Measurements from ENCODE around the gene KLHL2. TPM values are rescaled to one million over a fixed set of nuclear protein-coding genes. Genes with fewer than 3 reads are reported as not detected.

The KLHL2 gene
- total and polyA plus RNA-seq, 2 of the 13 experiments (the other 11 are each of a cell fraction or from before 2014, with no cell fraction given): 9.2 to 17.6 TPM

DNA sequence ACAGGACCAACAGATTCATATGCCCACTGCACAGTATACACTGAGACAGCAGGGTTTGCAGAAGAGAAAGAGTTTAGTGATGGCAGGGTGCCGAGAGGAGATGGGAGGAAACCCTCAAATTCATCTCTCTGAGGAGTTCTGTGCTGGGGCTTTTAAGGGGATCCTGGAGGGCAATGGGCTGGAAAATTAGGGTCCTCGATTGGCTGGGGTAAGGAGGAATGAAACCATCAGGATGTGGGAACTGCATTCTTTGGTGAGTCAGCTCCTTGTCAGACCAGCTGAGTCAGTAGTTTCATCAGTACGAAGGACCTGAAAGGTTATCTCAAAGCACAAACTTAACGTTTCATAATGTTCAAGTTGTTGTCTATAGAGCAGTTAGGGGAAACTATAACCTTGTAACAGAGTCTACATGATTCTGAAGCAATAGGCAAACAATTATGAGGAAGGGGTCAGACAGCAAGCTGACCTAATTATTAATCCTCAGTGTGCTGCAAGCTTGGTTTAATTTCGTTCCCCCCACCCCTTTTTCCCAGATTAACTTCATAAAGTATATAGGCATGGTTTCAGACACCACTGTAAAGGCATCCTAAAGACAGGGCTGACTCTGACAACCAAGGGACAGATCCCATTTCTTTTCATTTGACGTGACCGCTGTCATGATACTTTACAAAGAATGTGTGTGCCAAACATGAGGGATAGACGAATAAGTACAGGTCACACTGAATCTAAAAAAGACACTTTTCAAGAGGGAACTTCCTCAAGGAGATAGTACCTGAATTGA, 118.6 kb downstream of the KLHL2 start (continued):
- TF ChIP-seq ARID5B (CRISPR knock-in tag; IDR thresholded peaks at IDR 0.05): peak; percentile 50; the same call in 1 of the 2 replicates
- peak; percentile 65; the same call in 1 of the 2 replicates for TF ChIP-seq GATAD2A (CRISPR knock-in tag; IDR thresholded peaks at IDR 0.05)
- no peak for TF ChIP-seq FOXM1 (CRISPR knock-in tag; IDR thresholded peaks at IDR 0.05)
- TF ChIP-seq, protein P1, sequence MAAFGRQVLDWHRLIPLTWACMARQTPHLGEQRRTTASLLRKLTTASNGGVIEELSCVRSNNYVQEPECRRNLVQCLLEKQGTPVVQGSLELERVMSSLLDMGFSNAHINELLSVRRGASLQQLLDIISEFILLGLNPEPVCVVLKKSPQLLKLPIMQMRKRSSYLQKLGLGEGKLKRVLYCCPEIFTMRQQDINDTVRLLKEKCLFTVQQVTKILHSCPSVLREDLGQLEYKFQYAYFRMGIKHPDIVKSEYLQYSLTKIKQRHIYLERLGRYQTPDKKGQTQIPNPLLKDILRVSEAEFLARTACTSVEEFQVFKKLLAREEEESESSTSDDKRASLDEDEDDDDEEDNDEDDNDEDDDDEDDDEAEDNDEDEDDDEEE (CRISPR knock-in tag; IDR thresholded peaks at IDR 0.05): no peak
- no peak for TF ChIP-seq ZNF530 (CRISPR knock-in tag; IDR thresholded peaks at IDR 0.05; ENCODE audit: low read depth)
- TF ChIP-seq CEBPG (CRISPR knock-in tag; IDR thresholded peaks at IDR 0.05): peak; percentile 58
- no peak for TF ChIP-seq SALL2 (CRISPR knock-in tag; IDR thresholded peaks at IDR 0.05)
- TF ChIP-seq KAT8 (CRISPR knock-in tag; IDR thresholded peaks at IDR 0.05): 0 out of 2 replicates have a peak, but pooled peaks have one; percentile 12
- 0 out of 2 replicates have a peak, but pooled peaks have one; percentile 25 for TF ChIP-seq PITX1 (CRISPR knock-in tag; IDR thresholded peaks at IDR 0.05)
- no peak for TF ChIP-seq ZNF318 (CRISPR knock-in tag; IDR thresholded peaks at IDR 0.05)
- no peak for TF ChIP-seq TBP (CRISPR knock-in tag; IDR thresholded peaks at IDR 0.05)
- no peak for TF ChIP-seq CHD2 (IDR thresholded peaks at IDR 0.05; ENCODE audit: low read depth, low read length)
- peak; percentile 37; the same call in 1 of the 2 replicates for TF ChIP-seq BCL6 (CRISPR knock-in tag; IDR thresholded peaks at IDR 0.05)
- TF ChIP-seq ONECUT2 (CRISPR knock-in tag; IDR thresholded peaks at IDR 0.05): no peak
- no peak for TF ChIP-seq PLSCR1 (CRISPR knock-in tag; IDR thresholded peaks at IDR 0.05; ENCODE audit: borderline replicate concordance)
- TF ChIP-seq FOXK1 (CRISPR knock-in tag; IDR thresholded peaks at IDR 0.05; ENCODE audit: borderline replicate concordance, low read depth): no peak
